PC-9 (cell line): ENCODE measurements around the gene HDHD5. TPM values are rescaled to one million over a fixed set of nuclear protein-coding genes. Genes with fewer than 3 reads are reported as not detected.

ENCODE experiments used
- BruUV-seq: library from RNA; stranded (reverse); fragments of 400-500 nt; replicated peaks from 2 replicates; lab custom pipeline; 2021; lab: Mats Ljungman, UMichigan
- CTCF ChIA-PET: fragments of 300-600 bp; sonication (Branson Sonifier 250); formaldehyde crosslinking; loops from one replicate; lab custom pipeline; 2022; ENCODE audit warnings: antibody characterized with exemption; lab: Charles Lee
- POLR2A ChIA-PET: fragments of 300-600 bp; sonication (Branson Sonifier 250); formaldehyde crosslinking; loops from one replicate; lab custom pipeline; 2022; ENCODE audit warnings: antibody characterized with exemption; ENCODE audit not compliant: unreplicated experiment; lab: Charles Lee
- DNase-seq, 2 experiments: peaks; one replicate each; pipeline versions ENCODE4 v3.0.0 to v3.0.0-alpha.2; 2015 to 2022; ENCODE audit warnings: mixed read lengths in 1 of 2
- H2AFZ ChIP-seq: fragments of 200-600 bp; sonication (generic); 2 replicates; pipeline ENCODE4 v1.8.1; 2017; ENCODE audit warnings: antibody characterized with exemption
- H3F3A ChIP-seq: fragments of 200-600 bp; sonication (generic); 2 replicates; pipeline ENCODE4 v1.8.1; 2017; ENCODE audit warnings: antibody characterized with exemption, mild to moderate bottlenecking, low read depth; ENCODE audit not compliant: insufficient read depth
- H3K27ac ChIP-seq: fragments of 200-600 bp; sonication (generic); 2 replicates; pipeline ENCODE4 v1.6.1; 2016; ENCODE audit warnings: mixed run types
- H3K27me3 ChIP-seq: fragments of 200-600 bp; sonication (generic); 2 replicates; pipeline ENCODE4 v1.6.1; 2016; ENCODE audit warnings: low read depth, mixed run types; ENCODE audit not compliant: insufficient read depth
- H3K36me3 ChIP-seq: fragments of 200-600 bp; sonication (generic); 2 replicates; pipeline ENCODE4 v1.6.1; 2016; ENCODE audit warnings: low read depth, mixed run types
- H3K4me1 ChIP-seq: fragments of 200-600 bp; sonication (generic); replicated peaks from 2 replicates; pipeline ENCODE4 v1.6.1; 2016; ENCODE audit warnings: mixed run types; ENCODE audit not compliant: insufficient read depth
- H3K4me2 ChIP-seq: fragments of 200-600 bp; sonication (generic); 2 replicates; pipeline ENCODE4 v1.6.1; 2017; ENCODE audit warnings: mixed run types
- H3K4me3 ChIP-seq: fragments of 200-600 bp; sonication (generic); 2 replicates; pipeline ENCODE4 v1.6.1; 2016; ENCODE audit warnings: mixed run types
- H3K79me2 ChIP-seq: fragments of 200-600 bp; sonication (generic); 2 replicates; pipeline ENCODE4 v1.6.1; 2017; ENCODE audit warnings: low read depth, mixed run types
- H3K9me2 ChIP-seq: fragments of 200-600 bp; sonication (generic); 2 replicates; pipeline ENCODE4 v1.8.1; 2017; ENCODE audit warnings: mild to moderate bottlenecking; ENCODE audit not compliant: insufficient read depth
- H3K9me3 ChIP-seq: fragments of 200-600 bp; sonication (generic); 2 replicates; pipeline ENCODE4 v1.8.1; 2016; ENCODE audit warnings: low read depth; ENCODE audit not compliant: insufficient read depth
- H4K20me1 ChIP-seq: fragments of 200-600 bp; sonication (generic); 2 replicates; pipeline ENCODE4 v1.8.1; 2017; ENCODE audit not compliant: insufficient read depth
- EZH2 ChIP-seq: fragments of 200-600 bp; sonication (generic); IDR thresholded peaks from 2 replicates; pipeline ENCODE4 v1.8.0; 2017; ENCODE audit warnings: antibody characterized with exemption, low read depth
- intact Hi-C: fragments of 100-400 bp; cut with micrococcal nuclease; formaldehyde crosslinking; loops from one replicate; pipeline ENCODE4 v1.10.0; 2022; ENCODE audit not compliant: unreplicated experiment
- total RNA-seq: library from RNA; stranded (reverse); gene quantifications from 2 replicates; pipeline ENCODE4 v1.2.3, GENCODE V29; 2021
- TF ChIP-seq, protein P1 (sequence below): fragments of 200-600 bp; sonication (generic); conservative IDR thresholded peaks from 2 replicates; pipeline ENCODE4 v1.6.1; 2017; ENCODE audit warnings: mixed run types, antibody characterized with exemption, mild to moderate bottlenecking, moderate library complexity

HDHD5 gene
- total RNA-seq, 1 experiment from 2014 or later = 26.5 TPM

DNA sequence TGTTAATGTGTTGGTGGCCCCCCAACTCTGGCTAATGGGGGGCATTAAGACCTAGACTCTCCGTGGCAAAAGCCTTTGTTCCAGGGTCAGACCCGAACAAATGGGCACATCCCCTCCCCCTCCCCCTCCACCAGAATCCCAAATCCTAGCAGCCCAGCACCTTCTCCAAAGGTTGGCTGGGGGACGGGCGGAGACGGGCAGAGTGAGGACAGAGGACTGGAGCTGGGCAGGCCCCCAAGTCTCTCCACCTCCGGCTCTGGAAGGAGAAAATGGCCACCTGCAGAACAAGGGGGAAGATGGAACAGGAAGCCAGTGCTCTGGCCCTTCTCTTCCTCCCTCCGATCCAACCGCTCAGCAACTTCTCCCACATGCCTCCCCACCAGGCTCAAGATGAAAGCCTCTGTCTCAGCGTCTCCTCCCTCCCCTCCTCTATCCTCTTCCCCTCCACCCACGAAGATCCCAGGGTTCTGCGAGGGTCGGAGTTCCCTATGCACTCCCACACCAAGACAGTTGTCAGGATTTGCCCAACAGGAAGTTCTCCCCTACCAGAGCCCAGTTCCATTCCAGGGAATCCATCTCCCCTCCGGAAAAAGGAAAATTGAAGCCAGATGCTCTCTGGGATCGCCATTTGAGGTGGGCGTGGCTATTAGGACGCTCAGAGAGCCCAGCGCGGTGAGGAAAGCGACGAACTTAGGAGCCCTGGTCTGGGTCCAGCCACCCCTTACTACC is 40.1 kb upstream of the HDHD5 start:
- no peak overlapping the region for H2AFZ ChIP-seq
- CTCF ChIA-PET = no interaction called here
- no TSS peak for BruUV-seq

DNA sequence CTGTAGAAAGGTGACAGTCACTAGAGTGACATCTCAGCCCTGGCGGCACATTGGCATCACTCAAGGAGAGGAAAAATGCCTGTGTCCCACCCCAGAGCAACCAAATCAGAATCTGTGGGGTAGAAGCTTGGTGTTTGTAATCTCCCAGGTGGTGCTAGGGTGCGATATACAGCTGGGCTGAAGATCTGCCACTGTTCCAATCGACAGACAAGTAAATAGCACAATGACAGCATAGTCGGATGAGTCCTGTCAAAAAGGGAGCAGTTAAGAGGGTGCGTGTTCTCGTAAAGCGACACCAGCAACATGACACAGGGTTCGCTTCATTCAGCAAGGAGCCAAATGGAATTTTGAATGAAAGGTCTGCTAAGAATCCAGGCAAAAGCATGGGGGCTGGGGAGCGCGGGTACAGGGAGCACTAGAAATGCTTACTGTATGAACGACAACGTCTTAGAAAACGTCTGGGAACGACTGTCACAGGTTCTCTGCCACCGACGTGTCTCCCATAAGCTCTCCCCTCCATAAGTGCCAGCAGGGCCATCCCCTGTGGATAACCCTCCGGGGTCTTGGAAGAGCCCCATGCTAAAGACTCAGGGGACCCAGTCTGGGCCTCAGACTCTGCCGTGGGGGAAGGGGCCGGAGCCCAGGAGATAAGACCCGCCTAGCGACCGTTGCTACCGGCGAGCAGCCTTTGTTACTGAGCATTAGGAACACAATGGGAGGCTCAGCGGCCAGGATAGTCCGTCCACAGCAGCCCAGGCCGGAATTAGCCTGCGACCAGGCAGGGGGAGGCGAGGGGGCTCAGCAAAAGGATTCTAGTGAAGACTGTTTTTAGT is 39.3 kb upstream of the HDHD5 start:
- CTCF ChIA-PET = no interaction called here
- BruUV-seq = no TSS peak
- no peak overlapping the region for H3K4me3 ChIP-seq
- H3K9me2 ChIP-seq = no peaks in the 10 kb centered on the region
- TF ChIP-seq EZH2 = no peak
- TF ChIP-seq, protein P1, sequence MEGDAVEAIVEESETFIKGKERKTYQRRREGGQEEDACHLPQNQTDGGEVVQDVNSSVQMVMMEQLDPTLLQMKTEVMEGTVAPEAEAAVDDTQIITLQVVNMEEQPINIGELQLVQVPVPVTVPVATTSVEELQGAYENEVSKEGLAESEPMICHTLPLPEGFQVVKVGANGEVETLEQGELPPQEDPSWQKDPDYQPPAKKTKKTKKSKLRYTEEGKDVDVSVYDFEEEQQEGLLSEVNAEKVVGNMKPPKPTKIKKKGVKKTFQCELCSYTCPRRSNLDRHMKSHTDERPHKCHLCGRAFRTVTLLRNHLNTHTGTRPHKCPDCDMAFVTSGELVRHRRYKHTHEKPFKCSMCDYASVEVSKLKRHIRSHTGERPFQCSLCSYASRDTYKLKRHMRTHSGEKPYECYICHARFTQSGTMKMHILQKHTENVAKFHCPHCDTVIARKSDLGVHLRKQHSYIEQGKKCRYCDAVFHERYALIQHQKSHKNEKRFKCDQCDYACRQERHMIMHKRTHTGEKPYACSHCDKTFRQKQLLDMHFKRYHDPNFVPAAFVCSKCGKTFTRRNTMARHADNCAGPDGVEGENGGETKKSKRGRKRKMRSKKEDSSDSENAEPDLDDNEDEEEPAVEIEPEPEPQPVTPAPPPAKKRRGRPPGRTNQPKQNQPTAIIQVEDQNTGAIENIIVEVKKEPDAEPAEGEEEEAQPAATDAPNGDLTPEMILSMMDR = no peak
- no peak overlapping the region for H3K4me2 ChIP-seq
- no peak overlapping the region for H2AFZ ChIP-seq
- H3F3A ChIP-seq = no peaks in the 10 kb centered on the region
- no peak for DNase-seq
- intact Hi-C loops = no loop called here
- POLR2A ChIA-PET = no interaction called here
- no peaks in the 10 kb centered on the region for H3K4me1 ChIP-seq
- H3K27ac ChIP-seq = no peak overlapping the region
- H3K9me3 ChIP-seq = no peaks in the 10 kb centered on the region
- H4K20me1 ChIP-seq = no peaks in the 10 kb centered on the region
- H3K27me3 ChIP-seq = peaks cover 33% of the 10 kb centered on the region
- no peaks in the 10 kb centered on the region for H3K36me3 ChIP-seq
- no peaks in the 10 kb centered on the region for H3K79me2 ChIP-seq

More for the DNA sequence above, 40.1 kb upstream of the HDHD5 start:
- DNase-seq = no peak
- TF ChIP-seq, protein P1 = no peak
- TF ChIP-seq EZH2 = no peak
- H3K9me3 ChIP-seq = no peaks in the 10 kb centered on the region
- H3K27ac ChIP-seq = no peak overlapping the region
- intact Hi-C loops = no loop called here
- POLR2A ChIA-PET = no interaction called here
- H3K4me1 ChIP-seq = no peaks in the 10 kb centered on the region
- no peaks in the 10 kb centered on the region for H3F3A ChIP-seq
- no peak overlapping the region for H3K4me2 ChIP-seq
- H3K4me3 ChIP-seq = no peak overlapping the region
- H3K79me2 ChIP-seq = no peaks in the 10 kb centered on the region
- peaks cover 39% of the 10 kb centered on the region for H3K27me3 ChIP-seq
- no peaks in the 10 kb centered on the region for H3K36me3 ChIP-seq
- no peaks in the 10 kb centered on the region for H4K20me1 ChIP-seq
- no peaks in the 10 kb centered on the region for H3K9me2 ChIP-seq

DNA sequence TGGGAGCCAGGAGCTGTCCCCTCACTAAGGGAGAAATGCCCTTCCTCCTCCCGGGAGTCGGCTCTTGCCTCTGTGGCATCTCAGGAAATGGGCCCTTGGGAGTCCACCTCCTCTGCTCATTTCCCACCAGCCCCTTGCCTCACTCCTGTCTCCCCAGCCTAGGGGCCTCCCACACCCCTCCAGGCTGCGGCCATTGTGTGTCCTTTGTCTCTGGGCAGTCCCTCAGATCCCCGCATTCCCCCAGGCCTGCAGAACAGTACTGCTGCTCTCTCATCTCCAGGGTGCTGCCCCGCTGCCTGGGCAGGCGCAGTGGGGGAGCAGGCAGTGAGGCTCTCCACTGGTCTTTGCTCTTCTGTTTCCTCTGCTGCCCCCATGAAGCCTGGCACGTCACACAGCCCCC is 35.1 kb upstream of the HDHD5 start:
- no peaks in the 10 kb centered on the region for H3K4me1 ChIP-seq
- BruUV-seq = no TSS peak
- no peaks in the 10 kb centered on the region for H3K9me3 ChIP-seq
- H3K27ac ChIP-seq = no peak overlapping the region
- H3K9me2 ChIP-seq = no peaks in the 10 kb centered on the region
- H3F3A ChIP-seq = no peaks in the 10 kb centered on the region
- H4K20me1 ChIP-seq = no peaks in the 10 kb centered on the region
- TF ChIP-seq EZH2 = no peak
- TF ChIP-seq, protein P1 = no peak
- H3K4me2 ChIP-seq = no peak overlapping the region
- H3K4me3 ChIP-seq = no peak overlapping the region
- no peak for DNase-seq
- H3K27me3 ChIP-seq = peaks cover 14% of the 10 kb centered on the region; the same call in 1 of the 2 replicates
- H3K36me3 ChIP-seq = no peaks in the 10 kb centered on the region
- H2AFZ ChIP-seq = no peak overlapping the region
- no peaks in the 10 kb centered on the region for H3K79me2 ChIP-seq
- ChIA-PET POLR2A (no interaction called here), CTCF (no interaction called here)
- intact Hi-C loops = no loop called here
